ENCODE data around the gene BTBD16.

DNA sequence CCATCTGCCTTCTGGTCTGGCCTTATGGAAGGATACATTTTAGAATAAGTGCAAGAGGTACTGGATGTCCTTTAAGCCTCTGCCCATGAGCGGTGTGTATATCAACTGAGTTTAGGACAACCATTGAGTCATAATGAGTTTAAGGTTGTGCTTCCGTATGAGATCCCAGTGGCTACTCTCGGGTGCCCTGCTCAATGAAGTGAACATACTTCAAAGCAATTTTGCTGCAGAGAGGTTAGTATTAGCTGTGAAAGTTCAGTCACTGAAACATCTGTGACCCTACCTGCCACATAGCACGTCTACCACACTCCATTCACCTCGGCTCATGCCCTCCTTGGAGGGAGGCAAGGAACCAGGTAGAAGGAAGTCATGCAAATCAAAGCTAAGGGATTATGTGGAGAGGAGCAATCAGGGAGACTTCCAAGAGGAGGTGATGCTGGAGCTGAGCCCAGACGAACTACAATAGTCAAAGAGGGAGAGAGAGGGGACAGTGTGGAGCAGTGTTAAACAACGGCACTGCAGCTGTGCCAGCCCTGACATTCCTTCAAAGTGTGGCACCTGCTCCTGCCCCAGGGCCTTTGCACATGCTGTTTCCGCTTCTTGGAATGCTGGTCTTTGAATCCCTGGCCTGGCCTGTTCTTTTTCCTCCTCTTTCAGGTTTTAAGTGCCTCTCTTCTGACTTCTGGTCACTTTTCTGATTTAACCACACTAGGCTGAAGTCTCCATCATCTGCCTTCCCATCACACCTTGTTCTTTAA lies 25.4 kb downstream of the BTBD16 start:
- TF ChIP-seq YY1 (IDR thresholded peaks at IDR 0.05; ENCODE audit: insufficient read depth, insufficient read length): no peak
- no peak for TF ChIP-seq ZNF274 (IDR thresholded peaks at IDR 0.05; ENCODE audit: low read depth, low read length)
